HUDEP-2 (cell line): ENCODE results near the gene CXCL10.
"Not testable (repeated sequence)": the region's sequence is repeated elsewhere in the genome, so short reads cannot be mapped to it uniquely, and the experiment has no call there.

Source experiments
- DNase-seq, 76 experiments: peaks; one replicate each; lab custom pipeline; 2025; ENCODE audit not compliant: unreplicated experiment in 76 of 76; lab: John Stamatoyannopoulos, UW

Gene CXCL10

GRCh38 chr4:76029300-76029699 is 6.0 kb upstream of the CXCL10 start:
- no peak for DNase-seq

GRCh38 chr4:76028350-76028765 is 5.1 kb upstream of the CXCL10 start:
- DNase-seq, result peak in 2 of 76 experiments; percentile 5 to 6

DNA sequence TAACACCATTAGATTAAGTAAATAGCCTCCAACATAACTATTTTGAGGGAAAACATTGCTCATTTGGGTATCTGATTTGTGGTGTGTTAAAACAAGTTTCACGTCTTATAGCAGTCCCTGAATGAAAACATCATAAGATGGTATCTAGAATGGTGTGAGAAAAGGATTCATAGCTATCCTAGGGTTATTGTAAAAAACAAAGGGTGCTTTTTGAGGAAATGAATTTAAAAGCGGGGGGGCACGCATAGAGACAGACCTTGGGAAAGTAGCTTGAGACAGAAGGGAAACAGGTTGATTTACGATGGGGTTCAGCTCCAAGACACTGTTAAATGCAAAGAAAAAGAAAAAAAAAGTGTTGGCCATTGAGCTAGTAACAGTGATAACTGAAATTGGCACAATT is 768 bp upstream of the CXCL10 start:
- no peak for DNase-seq

GRCh38 chr4:76022677-76023076 is 620 bp downstream of the CXCL10 start:
- DNase-seq, result no peak

DNA sequence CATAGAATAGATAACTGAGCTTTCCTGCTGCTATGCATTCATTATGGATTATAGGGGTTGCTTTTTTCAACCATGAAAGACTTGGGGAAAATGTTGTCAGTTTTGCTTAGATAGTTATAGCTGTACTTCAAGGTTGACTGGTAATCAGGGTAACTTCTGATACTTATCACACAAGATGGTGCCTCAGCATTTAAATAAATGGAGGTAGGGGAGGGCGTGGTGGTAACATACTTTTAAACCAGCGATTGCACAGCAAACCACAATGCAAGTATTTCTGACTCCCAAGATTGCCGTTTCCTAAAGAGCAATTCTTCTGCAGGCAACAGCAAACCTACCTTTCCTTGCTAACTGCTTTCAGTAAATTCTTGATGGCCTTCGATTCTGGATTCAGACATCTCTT is 1.3 kb downstream of the CXCL10 start:
- DNase-seq, result no peak

GRCh38 chr4:76017056-76017686 is 6.1 kb downstream of the CXCL10 start:
- no peak for DNase-seq

GRCh38 chr4:76016393-76016792 is 6.9 kb downstream of the CXCL10 start:
- DNase-seq, result no peak

- no peak for DNase-seq
Measured at GRCh38 chr4:76013540-76013939, 9.8 kb downstream of the CXCL10 start.

GRCh38 chr4:76012388-76012801 is 10.9 kb downstream of the CXCL10 start:
- no peak for DNase-seq

DNA sequence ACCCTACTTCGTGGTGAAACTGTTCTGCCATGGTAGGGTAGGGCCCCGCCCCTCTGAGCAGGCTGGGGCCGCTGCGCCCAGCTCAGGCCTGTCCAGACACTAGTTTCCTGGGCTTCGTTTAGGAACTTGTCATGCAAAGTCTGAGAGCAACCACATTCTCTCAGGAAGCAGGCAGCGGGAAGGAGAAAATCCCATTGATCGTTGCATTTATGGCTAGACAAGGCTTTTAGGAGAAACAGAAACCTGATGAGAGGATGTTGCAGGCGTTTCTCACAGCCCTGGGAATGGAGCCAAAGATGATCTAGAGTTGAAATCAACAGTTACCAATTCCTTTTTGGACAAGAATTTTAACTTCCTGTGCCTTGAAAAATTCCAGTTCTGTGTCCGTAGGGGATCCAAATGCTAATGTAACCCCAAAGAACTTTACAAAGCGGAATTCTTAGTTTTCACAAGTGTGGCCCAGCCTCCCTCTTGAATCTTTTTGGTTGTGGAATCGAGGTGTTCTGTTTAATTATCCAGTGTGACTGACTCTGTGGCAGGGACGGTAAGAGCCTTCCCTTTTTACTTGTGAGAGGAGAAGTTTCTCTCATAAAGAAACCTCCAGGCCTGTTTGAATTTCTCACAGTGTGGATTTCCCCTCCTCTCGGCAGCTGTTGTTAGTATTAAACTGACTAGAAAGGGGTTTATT is 11.5 kb downstream of the CXCL10 start:
- no peak for DNase-seq

DNA sequence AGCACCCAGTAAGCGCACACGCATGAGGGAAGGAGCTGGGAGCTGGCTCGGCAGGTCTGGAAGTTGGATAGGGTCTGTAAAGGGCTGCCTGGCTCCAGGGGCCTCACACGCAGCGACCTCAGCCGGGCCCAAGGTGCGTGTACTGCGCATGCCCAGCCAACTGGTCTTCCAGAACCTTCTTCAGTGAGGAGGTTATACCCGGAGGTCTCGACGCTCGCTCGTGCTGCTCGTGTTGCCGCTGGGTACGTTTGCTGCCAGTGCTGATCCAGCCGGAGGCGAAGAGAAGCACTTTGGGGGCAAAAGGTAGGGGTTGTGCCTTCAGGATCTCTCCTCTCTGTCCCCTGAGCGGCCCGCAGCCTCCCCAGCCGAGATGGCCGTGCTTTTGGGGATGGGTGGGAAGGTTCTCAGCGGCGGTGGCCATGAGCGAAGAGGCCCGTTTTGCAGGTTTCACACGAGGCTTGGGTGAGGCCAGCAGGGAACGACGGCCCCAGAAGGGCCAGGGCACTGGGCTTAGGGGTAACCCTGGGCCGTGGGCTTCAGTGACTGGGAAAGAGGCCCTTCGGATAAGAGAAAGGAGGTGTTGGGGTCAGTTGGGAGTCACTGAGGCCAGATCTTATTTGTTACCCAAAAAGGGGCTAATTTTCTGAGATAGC is 12.2 kb downstream of the CXCL10 start:
- no peak for DNase-seq

DNA sequence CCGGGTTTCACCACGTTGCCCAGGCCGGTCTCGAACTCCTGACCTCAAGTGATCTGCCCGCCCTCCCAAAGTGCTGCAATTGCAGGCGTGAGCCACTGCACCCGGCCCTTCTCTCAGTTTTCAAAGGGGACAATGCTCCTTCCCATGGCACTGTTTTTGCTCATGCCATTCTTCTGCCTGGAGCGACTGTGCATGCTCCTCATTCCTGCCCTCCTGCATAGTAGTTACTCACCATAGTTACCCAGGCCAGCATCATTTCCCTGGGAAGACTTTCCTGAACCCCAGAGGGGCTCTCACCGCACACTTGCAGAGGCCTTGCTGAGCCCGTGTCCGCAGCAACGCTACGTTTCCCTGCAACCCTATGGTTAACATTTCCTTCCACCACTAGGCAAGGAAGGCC is 12.7 kb downstream of the CXCL10 start:
- DNase-seq, result no peak

DNA sequence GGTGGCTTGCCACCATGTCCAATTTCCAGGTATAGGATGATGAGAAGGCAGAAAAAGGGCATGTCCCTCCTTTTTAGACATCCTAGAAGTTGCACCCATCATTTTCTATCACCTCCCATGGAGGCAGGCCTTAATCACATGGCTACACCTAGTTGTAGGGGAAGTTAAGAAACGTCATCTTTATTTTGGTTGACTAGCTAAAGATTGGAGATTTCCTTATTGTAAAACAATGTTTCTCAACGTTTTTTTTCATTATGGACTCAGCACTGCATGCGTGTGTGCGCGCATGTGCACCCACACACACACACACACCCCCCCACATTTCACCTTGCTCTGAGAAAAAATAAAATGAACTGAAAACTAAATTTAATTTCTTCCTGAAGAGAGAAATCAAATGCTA is 14.0 kb downstream of the CXCL10 start:
- no peak for DNase-seq

DNA sequence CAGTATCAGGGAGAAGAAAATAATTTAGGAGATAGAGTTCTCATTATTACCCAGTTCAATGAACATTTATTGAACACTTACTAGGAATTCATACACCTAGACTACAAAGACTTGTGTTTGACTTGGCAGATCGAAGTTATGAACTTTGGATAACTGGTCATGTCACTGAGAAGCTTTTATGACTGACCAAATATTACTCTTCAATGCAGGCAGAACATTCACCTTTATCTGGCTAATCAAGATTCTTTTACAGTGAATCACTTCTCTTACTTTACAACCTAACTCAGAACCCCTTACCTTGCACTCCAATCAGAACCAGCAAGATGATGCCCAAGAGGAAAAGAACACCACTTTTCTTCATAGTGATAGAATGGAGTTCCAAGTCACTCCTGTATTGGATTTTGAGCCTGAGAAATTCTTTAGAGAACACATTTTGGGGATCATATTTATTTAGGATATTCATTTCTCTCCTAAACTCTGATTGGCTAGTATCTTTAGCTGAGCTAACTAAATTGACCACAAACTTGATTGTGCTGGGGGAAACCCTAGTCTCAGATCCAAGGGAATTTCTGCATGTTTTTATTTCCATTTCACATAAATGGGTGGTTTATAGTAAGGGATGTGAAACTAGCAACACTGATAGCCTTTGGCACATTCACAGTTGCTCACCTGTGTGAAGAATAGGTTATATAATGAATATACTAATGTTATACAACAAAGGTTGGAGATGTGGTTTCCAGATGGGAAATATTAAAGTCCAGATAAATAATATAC is 16.0 kb downstream of the CXCL10 start, which contains the start of gene CXCL9:
Gene CXCL9, minus strand, starts transcription at position 421 of the 774 bp plus-strand sequence. Its CDS starts 60 bp downstream, at position 361.
- DNase-seq, result no peak

GRCh38 chr4:76003620-76004019 is 19.7 kb downstream of the CXCL10 start:
- DNase-seq, result no peak

DNA sequence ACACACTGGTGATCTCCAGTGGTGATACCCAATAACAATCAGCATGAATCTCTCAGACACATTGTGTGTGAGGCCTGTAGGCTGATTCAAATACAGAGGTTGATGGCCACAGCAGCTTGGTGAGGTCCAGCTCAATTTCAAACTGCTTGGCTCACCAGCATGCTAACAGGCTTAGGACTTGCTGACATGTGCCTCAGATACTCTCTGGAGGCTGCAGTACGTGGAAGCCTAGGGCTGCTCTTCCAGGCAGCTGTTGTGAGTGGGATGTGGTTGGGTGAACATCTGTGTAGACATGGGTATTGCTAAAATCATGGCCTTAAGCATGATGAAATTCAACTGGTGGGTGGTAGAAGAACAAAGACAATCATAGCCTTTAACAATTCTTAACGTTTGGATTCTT is 20.3 kb downstream of the CXCL10 start:
- no peak for DNase-seq

DNA sequence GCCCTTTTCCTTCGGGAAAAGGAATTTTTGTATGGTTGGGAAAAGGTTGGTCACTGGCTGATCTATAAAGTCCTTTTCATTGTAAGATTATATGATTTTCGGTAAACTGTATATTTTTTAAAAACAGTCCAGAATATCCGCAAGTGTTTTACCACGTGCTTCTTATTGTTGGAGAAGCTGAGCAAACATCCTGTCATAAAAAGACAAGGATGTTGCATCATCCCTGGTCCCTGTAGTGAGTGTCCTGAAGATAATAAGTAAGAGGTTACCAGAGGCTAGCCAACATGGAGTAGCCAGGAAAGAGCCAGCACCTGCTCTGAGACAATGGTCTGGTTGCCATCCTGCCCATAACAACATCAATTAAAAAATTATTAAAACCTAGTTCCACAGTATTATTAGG is 21.1 kb downstream of the CXCL10 start:
- no peak for DNase-seq

DNA sequence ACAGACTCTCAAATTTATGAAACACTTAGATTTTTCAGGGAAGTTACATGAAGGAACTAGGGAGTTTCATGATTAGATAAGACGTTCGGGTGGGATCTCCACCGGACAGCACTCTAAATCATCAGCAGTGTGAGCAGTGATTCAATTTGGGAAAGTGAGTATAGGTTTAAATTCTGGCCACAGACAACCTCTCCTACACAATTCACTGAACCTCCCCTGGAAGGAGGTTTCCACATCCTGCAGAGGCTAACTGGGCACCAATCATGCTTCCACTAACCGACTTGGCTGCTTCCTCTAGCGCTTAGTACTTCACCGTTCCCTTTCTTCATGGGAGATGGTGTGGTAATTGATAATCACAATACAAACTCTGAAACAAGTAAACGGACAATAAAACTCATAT is 21.6 kb downstream of the CXCL10 start:
- no peak for DNase-seq

- no peak for DNase-seq
Measured at GRCh38 chr4:76000279-76000678, 23.0 kb downstream of the CXCL10 start.

GRCh38 chr4:75998525-75999147 is 24.7 kb downstream of the CXCL10 start:
- DNase-seq, result not testable (repeated sequence)

GRCh38 chr4:75997946-75998345 is 25.4 kb downstream of the CXCL10 start:
- DNase-seq, result no peak
